Prostate gland (tissue), 2 donors: ENCODE results near the gene PEX16. TPM values are rescaled to one million over a fixed set of nuclear protein-coding genes. Genes with fewer than 3 reads are reported as not detected.

Experiments used
- DNase-seq: peaks from one replicate; pipeline ENCODE4 v3.0.0-alpha.2; 2019; ENCODE audit warnings: low spot score
- H3K27ac ChIP-seq, 2 donors: fragments of 200-600 bp; sonication (generic); 2 replicates each; pipeline ENCODE4 v1.5.1; 2017 to 2019
- H3K27me3 ChIP-seq: fragments of 200-600 bp; sonication (generic); replicated peaks from 2 replicates; pipeline ENCODE4 v1.5.1; 2019; ENCODE audit not compliant: insufficient read depth
- H3K36me3 ChIP-seq, 2 donors: fragments of 200-600 bp; sonication (generic); 1 replicate in 1 of 2; 2 replicates in 1 of 2; pipeline versions ENCODE4 v1.5.1 to v1.8.1; 2017 to 2019
- H3K4me1 ChIP-seq: fragments of 200-600 bp; sonication (generic); replicated peaks from 2 replicates; pipeline ENCODE4 v1.5.1; 2019
- H3K4me3 ChIP-seq, 2 donors: fragments of 200-600 bp; sonication (generic); 2 replicates each; pipeline ENCODE4 v1.5.1; 2017 to 2019
- H3K9me3 ChIP-seq: fragments of 200-600 bp; sonication (generic); 2 replicates; pipeline ENCODE4 v1.5.1; 2017
- CTCF ChIP-seq, 4 experiments: fragments of 200-600 bp in 2 of 4; fragments of 450-650 bp in 2 of 4; sonication (generic) in 2 of 4; IDR thresholded peaks; 1 replicate in 3 of 4; 2 replicates in 1 of 4; pipeline ENCODE4 v1.5.1; 2016 to 2019; ENCODE audit warnings: antibody characterized with exemption in 4 of 4, mild to moderate bottlenecking in 2 of 4, moderate library complexity in 2 of 4
- POLR2A ChIP-seq: fragments of 450-650 bp; IDR thresholded peaks from one replicate; pipeline ENCODE4 v1.6.1; 2016; ENCODE audit warnings: antibody characterized with exemption, mild to moderate bottlenecking
- POLR2AphosphoS5 ChIP-seq: sonication (generic); formaldehyde crosslinking; IDR thresholded peaks from one replicate; pipeline ENCODE4 v1.6.1; 2017; ENCODE audit warnings: antibody characterized with exemption
- WGBS: methylation state at CpG from one replicate; pipeline ENCODE4 v1.1.5; 2018; 5-methylcytosine and 5-hydroxymethylcytosine counted together
- intact Hi-C: fragments of 100-400 bp; cut with DNase I; formaldehyde crosslinking; loops from one replicate; pipeline ENCODE4 v1.14.2; 2022
- total RNA-seq, 2 donors: library from RNA; depleted of rRNA; stranded (reverse); fragments of >200 nt; gene quantifications; one replicate each; pipeline ENCODE4 v1.1.0, GENCODE V29; 2016

PEX16 gene
- total RNA-seq, 2 donors from 2014 or later, result 31.8 to 35.4 TPM

- intact Hi-C loops, result loop anchor here (10.0 kb wide), 1 partner anchor 355 kb away; no protein-coding TSS in a partner anchor
- Histone ChIP-seq H3K9me3 (no peaks in the 10 kb centered on the region), H3K4me3 (no peak overlapping the region), H3K27ac (no peak overlapping the region), H3K27me3 (no peaks in the 10 kb centered on the region), H3K36me3 (no peaks in the 10 kb centered on the region), H3K4me1 (no peaks in the 10 kb centered on the region)
- no peak for DNase-seq
- WGBS, result 94% methylated on average over 1 of the region's 1 CpG
- TF ChIP-seq POLR2A, result no peak
- no peak for TF ChIP-seq POLR2AphosphoS5
- TF ChIP-seq CTCF (IDR thresholded peaks at IDR 0.05), result no peak
Measured at GRCh38 chr11:45959851-45960250, 42.2 kb upstream of the PEX16 start.

- WGBS, result 91% methylated on average over 1 of the region's 1 CpG
- H3K27ac ChIP-seq, result no peak overlapping the region
- H3K9me3 ChIP-seq, result no peaks in the 10 kb centered on the region
- intact Hi-C loops, result no loop called here
- H3K36me3 ChIP-seq, result peaks cover 0 to 19% of the 10 kb centered on the region in 2 donors
- H3K27me3 ChIP-seq, result no peaks in the 10 kb centered on the region
- DNase-seq, result no peak
- H3K4me1 ChIP-seq, result no peaks in the 10 kb centered on the region
- H3K4me3 ChIP-seq, result no peak overlapping the region
- no peak for TF ChIP-seq POLR2AphosphoS5
- no peak for TF ChIP-seq CTCF (IDR thresholded peaks at IDR 0.05)
- TF ChIP-seq POLR2A, result no peak
Measured at GRCh38 chr11:45949992-45950407, 32.3 kb upstream of the PEX16 start.

- DNase-seq, result no peak
- H3K27me3 ChIP-seq, result no peaks in the 10 kb centered on the region
- H3K9me3 ChIP-seq, result no peaks in the 10 kb centered on the region
- TF ChIP-seq CTCF (IDR thresholded peaks at IDR 0.05), result no peak
- TF ChIP-seq POLR2AphosphoS5, result no peak
- no peak for TF ChIP-seq POLR2A
- WGBS, result 79% methylated on average over 3 of the region's 3 CpGs
- peaks cover 0 to 19% of the 10 kb centered on the region in 2 donors for H3K36me3 ChIP-seq
- H3K4me1 ChIP-seq, result no peaks in the 10 kb centered on the region
- intact Hi-C loops, result no loop called here
- no peak overlapping the region for H3K4me3 ChIP-seq
- H3K27ac ChIP-seq, result no peak overlapping the region
Measured at GRCh38 chr11:45948356-45948755, 30.7 kb upstream of the PEX16 start.

- H3K27me3 ChIP-seq, result no peaks in the 10 kb centered on the region
- H3K9me3 ChIP-seq, result no peaks in the 10 kb centered on the region
- TF ChIP-seq CTCF (IDR thresholded peaks at IDR 0.05) (no peak), POLR2AphosphoS5 (no peak), POLR2A (no peak)
- no peak overlapping the region for H3K4me3 ChIP-seq
- H3K36me3 ChIP-seq, result peaks cover 0 to 19% of the 10 kb centered on the region in 2 donors
- intact Hi-C loops, result no loop called here
- H3K27ac ChIP-seq, result no peak overlapping the region
- DNase-seq, result no peak
- 86% methylated on average over 1 of the region's 1 CpG for WGBS
- H3K4me1 ChIP-seq, result no peaks in the 10 kb centered on the region
Measured at GRCh38 chr11:45947885-45948284, 30.2 kb upstream of the PEX16 start.

- Histone ChIP-seq H3K27me3 (no peaks in the 10 kb centered on the region), H3K9me3 (no peaks in the 10 kb centered on the region), H3K27ac (no peak overlapping the region), H3K4me3 (no peak overlapping the region), H3K4me1 (no peaks in the 10 kb centered on the region), H3K36me3 (peaks cover 0 to 10% of the 10 kb centered on the region in 2 donors)
- TF ChIP-seq CTCF (IDR thresholded peaks at IDR 0.05) (no peak), POLR2AphosphoS5 (no peak), POLR2A (no peak)
- intact Hi-C loops, result no loop called here
- no peak for DNase-seq
- 91% methylated on average over 3 of the region's 3 CpGs for WGBS
Measured at GRCh38 chr11:45945397-45945999, 27.8 kb upstream of the PEX16 start.
